HCEC 1CT (cell line): ENCODE data around the gene TPSAB1.
"Not testable (repeated sequence)": the region's sequence is repeated elsewhere in the genome, so short reads cannot be mapped to it uniquely, and the experiment has no call there.

Experiments
- DNase-seq: peaks from one replicate; pipeline ENCODE4 v3.0.0-alpha.2; 2017

TPSAB1 gene

DNA sequence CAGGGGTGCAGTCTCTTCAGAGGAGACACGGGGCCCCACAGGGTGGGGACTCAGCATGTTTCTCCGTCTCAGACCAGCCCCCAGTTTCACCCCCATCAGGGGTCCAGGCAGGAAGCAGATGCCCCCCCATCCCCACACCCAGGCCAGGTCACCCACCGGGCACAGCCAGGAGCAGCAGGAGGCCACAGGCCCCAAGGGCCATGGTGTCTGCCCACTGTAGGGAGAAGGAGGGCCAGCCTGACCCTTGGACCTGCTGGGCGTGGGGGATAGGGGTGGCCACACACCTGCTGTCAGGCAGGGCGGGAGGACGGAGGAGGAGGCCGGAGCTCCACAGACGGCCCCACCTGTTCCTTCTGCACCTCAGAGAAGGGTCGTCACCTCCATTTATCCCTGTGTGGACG lies 15.5 kb upstream of the TPSAB1 start, which contains the start of gene TPSG1:
TSS of gene TPSG1 (minus strand) at position 218 of the 401 bp plus-strand sequence. CDS start at position 202, 16 bp downstream.
- no peak for DNase-seq

DNA sequence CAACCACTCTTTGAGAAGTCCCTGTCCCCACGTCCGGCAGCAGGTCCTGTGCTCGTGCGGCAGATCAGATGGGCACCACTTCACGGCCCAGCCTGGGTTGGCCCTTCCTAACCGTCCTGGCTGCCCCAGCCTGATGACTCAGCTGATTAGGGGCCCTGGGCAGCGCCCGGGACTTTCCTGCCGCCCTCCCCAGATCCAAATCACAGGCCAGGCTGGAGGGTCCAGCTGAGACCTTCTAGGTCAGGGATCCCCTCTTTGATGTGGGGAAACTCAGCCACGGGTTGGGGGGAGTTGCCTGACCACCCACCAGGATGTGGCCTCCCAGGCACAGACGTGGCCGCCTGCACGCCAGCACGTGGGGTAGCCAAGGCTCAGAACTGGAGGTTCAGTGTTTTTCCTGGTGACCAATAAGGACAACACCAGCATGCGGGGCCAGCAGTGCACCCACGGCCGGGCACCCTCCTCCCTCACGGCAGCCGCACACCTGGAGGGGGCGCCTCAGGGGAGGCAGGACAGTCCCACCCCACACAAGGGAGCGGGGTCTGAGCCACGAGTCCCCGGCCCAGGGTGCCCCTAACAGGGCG lies 14.7 kb upstream of the TPSAB1 start:
- not testable (repeated sequence) for DNase-seq

DNA sequence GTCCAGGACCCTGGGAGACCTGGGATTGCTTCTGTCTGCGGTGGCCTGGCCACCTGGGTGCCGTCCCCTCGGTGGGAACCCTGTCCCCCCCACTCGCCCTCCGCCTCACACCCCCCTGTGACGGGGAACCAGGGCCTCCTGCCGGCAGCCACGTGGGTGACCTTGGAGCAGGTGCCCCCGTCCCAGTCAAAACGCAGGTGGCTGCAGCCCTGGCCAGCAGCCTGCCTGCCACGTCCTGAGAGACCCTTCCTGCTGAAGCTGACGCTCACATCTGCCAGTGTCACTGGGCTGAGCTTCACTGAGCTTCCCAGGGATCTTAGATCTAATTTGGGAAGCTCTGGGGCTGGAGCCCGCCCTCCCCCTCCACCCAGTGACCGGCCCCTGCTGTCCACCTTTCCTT lies 13.8 kb upstream of the TPSAB1 start:
- not testable (repeated sequence) for DNase-seq

DNA sequence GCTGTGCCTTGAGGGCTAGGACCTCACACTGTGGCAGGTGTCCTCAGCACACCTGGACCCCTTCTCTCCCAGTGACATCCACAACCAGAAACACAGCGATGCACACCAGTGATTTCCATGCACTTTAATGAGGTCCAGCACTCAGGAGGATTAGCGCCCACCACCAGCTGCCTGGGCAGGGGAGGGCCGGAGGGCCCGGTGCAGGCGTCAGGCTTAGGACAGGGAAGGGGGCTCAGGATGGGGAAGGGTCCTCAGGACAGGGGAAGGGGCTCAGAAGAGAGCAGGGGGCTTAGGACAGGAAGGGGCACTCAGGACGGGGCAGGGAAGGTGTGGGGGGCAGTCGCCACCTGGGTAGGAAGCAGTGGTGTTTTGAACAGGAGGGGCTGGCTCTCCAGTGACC lies 12.3 kb upstream of the TPSAB1 start:
- not testable (repeated sequence) for DNase-seq

DNA sequence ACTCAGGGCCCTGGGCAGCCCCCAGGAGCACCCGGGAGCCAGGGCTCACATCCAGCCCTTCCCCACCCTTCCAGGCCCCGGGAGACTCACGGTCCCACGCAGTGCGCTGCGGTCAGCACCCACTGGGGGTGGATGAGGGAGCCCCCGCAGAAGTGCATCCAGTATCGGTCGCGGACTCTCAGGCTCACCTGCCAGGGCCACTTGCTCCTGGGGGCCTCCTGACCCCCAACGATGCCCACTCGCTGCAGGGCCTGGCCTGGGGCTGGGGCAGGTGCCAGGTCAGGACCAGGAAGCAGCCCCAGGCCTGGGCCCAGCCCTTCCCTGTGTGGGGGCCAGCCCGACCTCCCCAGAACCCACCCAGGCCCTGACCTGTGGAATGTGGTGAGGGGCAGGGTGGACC lies 11.0 kb upstream of the TPSAB1 start:
- not testable (repeated sequence) for DNase-seq

DNA sequence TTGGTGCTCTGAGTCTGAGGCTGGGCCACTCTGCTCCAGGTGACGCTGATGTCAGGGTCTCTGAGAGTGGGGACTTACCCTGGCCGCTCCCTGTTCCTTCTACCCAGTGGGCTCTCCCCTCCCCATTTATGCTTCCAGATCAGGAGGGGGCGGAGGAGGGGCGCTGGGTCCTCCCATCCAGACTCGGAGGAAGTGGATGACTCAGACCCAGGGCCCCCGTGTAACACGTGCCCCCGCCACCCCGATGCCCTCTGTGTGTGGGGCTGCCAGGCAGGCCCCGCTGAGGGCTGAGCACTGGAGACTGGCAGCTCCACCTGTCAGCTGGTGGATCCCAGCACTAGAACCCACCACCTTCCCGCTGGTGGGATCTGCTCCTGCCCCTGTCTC lies 10.4 kb upstream of the TPSAB1 start, which contains the start of gene TPSB2:
TSS of gene TPSB2 (minus strand) at position 101 of the 387 bp plus-strand sequence. CDS start 233 bp downstream, outside the sequence.
- not testable (repeated sequence) for DNase-seq

DNA sequence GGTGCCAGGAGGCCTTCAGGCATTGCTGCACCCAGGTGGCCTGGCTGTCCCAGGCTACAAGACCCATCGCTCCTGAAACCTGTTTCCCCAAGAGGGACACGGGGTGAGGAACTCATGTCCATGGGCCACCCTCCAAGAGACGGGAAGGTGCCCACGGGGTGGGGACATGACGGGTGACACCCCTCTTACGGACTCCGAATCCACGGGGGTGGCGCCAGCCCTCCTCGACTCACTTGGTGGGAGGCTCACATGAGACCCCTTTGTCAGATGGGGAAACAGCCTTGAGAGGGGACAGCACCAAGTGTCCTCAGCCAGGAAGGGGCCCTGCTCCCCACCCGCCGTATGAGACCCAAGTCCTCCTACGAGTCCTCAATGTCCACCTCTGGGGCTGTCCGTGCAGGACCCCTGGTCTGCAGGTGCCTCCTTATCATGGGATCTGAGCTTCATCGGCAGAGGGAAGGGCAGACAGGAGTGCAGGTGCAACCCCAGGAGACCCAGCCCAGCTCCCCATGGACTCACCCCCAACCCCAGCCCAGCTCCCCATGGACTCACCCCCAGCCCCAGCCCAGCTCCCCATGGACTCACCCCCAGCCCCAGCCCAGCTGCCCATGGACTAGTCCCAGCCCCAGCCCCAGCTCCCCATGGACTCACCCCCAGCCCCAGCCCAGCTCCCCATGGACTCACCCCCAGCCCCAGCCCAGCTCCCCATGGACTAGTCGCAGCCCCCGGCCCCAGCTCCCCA lies 9.9 kb upstream of the TPSAB1 start:
- not testable (repeated sequence) for DNase-seq

DNA sequence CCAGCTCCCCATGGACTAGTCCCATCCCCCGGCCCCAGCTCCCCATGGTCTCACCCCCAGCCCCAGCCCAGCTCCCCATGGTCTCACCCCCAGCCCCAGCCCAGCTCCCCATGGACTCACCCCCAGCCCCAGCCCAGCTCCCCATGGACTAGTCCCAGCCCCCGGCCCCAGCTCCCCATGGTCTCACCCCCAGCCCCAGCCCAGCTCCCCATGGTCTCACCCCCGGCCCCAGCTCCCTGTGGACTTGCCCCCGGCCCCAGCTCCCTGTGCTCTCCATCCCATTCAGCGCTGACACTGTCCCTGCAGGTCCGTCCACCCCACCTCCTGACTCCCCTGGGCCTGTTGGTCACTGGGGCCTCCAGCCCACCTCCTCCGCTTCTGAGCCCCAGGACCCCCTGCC lies 9.2 kb upstream of the TPSAB1 start:
- not testable (repeated sequence) for DNase-seq

DNA sequence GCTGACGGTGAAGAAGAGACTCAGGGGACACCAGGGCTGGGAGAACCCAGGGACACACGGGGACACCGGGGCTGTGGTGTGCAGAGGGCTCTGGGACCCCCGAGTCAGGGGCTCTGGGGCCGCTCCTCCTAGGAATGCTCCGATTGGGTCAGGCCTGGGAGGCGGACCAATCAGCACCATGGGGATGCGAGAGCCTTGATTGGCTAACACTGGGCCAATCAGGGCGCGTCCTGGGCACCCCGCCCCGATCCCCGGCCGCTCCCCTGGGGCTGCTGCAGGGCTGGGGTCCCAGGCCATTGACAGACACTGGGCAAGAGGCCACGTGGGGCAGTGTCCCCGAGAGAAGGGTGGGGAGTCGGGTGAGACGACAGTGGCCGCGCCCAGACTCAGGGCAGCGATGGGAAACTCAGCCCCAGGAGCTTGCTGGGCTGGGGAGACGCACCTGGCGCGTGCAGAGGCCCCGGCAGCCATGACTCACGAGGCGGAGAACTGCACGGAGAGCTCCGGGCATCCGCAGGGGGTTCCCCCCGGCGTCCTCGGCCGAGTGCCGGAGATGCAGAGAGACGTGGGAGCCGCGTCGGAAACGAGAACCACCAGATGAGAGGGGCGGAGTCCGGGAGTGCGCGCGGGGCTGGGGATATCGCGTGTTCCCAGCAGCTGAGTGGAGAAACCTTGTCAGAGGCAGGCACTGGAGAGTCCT lies 8.3 kb upstream of the TPSAB1 start:
- not testable (repeated sequence) for DNase-seq

DNA sequence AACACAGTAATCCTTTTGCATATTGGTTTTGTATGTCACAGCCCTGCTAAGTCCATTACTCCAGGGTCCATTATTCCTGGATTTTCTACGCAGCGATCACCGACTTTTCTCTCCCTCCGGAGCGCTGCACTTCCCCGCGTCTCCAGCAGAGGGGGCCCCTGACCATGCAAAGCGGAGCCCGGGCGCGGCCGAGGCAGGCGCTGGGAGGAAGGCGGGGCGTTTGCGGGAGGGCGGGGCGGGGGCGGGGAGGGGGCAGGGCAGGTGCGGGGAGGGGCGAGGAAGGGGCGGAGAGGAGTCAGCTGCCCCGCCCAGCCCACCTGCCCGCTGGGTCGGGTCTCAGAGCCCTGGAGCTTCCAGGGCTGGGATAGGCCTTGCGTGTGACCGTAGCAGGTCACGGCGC lies 3.8 kb upstream of the TPSAB1 start:
- DNase-seq, result not testable (repeated sequence)

DNA sequence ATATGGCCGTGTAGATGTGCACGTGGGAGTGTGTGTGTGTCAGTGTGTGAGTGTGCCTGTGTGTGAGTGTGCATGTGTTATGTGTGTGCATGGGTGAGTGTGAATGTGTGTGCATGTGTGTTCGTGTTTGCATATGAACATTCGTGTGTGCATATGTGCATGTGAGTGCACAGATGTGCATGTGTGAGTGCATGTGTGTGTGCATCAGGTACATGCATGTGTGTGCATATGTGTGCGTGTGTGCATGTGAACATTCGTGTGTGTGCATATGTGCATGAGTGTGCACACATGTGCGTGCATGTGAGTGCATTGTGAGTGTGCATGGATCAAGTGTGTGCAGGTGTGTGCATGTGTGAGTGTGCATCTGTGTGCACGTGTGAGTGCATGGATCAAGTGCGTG lies 2.5 kb upstream of the TPSAB1 start:
- DNase-seq, result no peak

DNA sequence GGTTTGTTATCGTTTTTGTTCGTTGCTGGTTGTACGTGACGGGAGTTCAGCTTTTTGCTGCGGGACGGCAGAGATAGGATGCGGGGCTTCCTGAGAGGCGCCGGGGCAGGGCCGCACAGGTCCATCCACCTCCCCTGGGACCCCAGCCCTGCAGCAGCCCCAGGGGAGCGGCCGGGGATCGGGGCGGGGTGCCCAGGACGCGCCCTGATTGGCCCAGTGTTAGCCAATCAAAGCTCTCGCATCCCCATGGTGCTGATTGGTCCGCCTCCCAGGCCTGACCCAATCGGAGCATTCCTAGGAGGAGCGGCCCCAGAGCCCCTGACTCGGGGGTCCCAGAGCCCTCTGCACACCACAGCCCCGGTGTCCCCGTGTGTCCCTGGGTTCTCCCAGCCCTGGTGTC lies 1.6 kb upstream of the TPSAB1 start:
- not testable (repeated sequence) for DNase-seq

DNA sequence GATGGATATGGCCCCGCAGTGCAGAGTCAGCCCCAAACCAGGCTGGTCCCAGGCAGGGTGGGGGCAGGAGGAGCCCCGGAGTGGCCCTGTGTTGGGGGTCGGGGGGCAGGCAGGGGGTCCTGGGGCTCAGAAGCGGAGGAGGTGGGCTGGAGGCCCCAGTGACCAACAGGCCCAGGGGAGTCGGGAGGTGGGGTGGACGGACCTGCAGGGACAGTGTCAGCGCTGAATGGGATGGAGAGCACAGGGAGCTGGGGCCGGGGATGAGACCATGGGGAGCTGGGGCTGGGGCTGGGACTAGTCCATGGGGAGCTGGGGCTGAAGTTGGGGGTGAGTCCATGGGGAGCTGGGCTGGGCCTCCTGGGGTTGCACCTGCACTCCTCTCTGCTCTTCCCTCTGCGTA lies 930 bp upstream of the TPSAB1 start:
- DNase-seq, result not testable (repeated sequence)

DNA sequence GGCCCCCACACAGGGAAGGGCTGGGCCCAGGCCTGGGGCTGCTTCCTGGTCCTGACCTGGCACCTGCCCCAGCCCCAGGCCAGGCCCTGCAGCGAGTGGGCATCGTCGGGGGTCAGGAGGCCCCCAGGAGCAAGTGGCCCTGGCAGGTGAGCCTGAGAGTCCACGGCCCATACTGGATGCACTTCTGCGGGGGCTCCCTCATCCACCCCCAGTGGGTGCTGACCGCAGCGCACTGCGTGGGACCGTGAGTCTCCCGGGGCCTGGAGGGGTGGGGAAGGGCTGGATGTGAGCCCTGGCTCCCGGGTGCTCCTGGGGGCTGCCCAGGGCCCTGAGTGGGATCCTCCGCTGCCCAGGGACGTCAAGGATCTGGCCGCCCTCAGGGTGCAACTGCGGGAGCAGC lies 576 bp downstream of the TPSAB1 start:
- not testable (repeated sequence) for DNase-seq

DNA sequence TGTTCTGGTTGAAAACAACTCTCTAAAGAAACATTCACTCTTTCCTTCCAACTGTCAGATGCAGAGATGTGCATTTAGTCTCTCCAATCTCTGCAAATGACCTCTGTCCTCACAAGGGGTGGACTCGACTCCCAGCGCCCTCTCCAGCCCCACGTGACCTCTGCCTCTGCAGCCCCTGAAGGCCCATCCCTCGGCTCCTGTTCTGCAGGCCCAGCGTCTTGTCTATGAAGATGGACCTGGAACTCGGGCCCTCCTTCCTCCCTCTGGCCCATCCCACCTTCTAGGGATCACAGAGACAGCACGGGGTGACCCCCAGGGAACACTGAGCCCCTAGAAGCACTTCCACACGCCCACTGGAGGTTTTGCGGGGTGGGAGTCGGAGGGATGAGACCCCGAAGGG lies 2.9 kb downstream of the TPSAB1 start:
- not testable (repeated sequence) for DNase-seq

DNA sequence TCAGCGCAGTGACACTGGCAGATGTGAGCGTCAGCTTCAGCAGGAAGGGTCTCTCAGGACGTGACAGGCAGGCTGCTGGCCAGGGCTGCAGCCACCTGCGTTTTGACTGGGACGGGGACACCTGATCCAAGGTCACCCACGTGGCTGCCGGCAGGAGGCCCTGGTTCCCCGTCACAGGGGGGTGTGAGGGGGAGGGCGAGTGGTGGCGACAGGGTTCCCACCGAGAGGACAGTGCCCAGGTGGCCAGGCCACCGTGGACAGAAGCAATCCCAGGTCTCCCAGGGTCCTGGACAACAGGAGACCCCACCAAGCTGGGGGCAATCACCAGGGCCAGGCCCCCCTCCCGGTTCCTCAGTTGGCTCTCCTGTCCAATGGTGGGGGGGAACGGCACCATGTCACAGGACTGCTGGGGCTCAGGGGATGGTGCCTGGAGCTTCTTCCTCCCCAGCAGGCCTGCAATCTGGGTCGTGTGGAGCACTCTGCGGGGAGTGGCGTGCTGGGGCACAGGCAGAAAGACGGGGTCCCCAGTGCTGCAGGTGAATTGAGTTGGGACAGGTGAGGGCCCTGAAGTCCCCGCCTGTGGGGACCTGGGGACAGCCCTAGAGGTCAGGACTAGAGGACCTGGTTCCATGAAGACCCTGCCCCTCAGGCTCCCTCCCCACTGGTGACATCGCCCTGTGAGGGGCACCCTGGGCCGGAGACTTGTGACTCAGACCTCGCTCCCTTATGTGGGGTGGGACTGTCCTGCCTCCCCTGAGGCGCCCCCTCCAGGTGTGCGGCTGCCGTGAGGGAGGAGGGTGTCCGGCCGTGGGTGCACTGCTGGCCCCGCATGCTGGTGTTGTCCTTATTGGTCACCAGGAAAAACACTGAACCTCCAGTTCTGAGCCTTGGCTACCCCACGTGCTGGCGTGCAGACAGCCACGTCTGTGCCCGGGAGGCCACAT lies 3.7 kb downstream of the TPSAB1 start:
- not testable (repeated sequence) for DNase-seq

DNA sequence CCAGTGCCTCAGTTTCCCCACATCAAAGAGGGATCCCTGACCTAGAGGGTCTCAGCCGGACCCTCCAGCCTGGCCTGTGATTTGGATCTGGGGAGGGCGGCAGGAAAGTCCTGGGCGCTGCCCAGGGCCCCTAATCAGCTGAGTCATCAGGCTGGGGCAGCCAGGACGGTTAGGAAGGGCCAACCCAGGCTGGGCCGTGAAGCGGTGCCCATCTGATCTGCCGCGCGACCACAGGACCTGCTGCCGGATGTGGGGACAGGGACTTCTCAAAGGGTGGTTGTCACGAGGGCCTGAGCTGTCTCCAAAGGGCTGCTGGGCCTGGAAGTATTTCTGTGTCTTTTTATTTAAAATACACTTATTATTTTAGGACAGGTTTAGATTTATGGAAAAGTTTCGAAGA lies 4.4 kb downstream of the TPSAB1 start:
- DNase-seq, result no peak

DNA sequence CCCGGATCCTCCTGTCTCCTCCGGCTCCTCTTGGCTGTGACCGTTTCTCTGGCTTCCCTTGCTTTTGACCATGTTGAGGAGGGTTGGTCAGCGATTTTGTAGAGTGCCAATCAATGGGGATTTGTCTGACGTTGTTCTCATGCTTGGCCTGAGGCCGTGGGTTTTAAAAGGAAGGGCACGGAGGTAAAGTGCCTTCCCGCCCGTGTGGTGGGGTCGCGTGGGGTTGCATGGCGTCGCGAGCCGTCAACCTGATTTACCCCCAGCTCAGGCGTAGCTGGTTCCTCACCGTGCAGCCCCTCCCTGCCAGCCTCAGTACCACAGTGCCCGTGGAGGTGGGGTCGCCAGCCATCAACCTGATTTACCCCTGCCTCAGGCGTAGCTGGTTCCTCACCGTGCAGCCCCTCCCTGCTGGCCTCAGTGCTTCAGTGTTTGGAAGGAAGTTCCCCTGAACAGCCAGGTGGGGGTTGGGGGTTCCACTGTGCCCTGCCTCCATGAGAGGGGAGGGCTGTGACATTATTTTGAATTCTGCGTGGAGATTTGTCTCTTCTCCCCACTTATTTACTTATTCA lies 5.0 kb downstream of the TPSAB1 start:
- DNase-seq, result no peak

DNA sequence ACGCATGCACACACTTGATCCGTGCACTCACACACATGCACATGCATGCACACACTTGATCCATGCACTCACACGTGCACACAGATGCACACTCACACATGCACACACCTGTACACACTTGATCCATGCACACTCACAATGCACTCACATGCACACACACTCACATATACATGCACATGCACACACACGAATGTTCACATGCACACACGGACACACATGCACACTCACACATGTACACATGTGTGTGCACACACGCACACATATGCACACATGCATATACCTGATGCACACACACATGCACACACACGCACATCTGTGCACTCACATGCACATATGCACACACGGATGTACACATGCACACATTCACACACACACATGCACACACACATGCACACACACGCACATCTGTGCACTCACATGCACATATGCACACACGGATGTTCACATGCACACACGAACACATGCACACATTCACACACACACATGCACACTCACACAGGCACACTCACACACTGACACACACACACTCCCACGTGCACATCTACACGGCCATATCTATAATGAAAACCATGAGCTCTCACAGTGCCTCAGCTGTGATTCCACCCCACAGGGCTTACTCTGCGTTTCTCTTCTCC lies 7.5 kb downstream of the TPSAB1 start:
- not testable (repeated sequence) for DNase-seq

DNA sequence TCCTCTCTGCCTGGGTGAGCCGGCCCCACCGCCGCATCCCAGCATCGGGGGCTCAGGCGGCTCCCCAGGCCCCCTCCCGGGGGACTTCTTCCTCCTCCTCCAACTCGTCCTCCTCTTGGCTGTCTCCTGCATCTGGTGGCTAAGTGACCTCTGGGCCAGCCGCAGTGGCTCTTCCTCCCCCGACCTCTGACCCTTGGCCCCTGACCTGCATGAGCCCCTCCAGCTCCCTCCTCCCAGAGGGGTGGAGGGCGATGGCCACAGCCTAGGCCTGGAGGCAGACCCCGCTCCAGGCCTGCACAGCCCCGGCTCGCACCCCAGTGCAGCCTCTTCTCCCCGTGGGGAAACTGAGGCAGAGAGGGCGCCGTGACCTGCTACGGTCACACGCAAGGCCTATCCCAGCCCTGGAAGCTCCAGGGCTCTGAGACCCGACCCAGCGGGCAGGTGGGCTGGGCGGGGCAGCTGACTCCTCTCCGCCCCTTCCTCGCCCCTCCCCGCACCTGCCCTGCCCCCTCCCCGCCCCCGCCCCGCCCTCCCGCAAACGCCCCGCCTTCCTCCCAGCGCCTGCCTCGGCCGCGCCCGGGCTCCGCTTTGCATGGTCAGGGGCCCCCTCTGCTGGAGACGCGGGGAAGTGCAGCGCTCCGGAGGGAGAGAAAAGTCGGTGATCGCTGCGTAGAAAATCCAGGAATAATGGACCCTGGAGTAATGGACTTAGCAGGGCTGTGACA lies 8.7 kb downstream of the TPSAB1 start:
- DNase-seq, result not testable (repeated sequence)
